ENCODE measurements around the gene POU4F1. TPM values are rescaled to one million over a fixed set of nuclear protein-coding genes. Genes with fewer than 3 reads are reported as not detected.

The POU4F1 gene
- total RNA-seq, 1 donor from 2014 or later: 1.6 TPM

DNA sequence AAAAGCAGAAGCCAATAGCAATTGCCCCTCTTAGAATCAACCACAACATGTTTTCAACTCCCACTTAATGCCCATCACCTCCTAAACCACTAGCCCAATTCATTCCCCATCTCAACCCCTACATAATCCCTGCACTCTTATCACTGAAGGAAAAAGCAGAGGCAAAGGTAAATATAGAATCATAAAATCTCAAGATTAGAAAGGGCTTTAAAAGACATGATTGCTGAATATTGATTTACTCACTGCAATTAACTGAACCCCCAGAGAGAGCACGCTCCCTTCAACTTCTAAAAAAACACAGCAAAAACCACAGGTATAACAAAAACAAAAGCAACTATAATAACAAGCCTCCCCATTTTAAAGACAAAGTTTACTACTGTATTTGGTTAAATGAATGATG is 15.1 kb upstream of the POU4F1 start:
- TF ChIP-seq, protein P1, sequence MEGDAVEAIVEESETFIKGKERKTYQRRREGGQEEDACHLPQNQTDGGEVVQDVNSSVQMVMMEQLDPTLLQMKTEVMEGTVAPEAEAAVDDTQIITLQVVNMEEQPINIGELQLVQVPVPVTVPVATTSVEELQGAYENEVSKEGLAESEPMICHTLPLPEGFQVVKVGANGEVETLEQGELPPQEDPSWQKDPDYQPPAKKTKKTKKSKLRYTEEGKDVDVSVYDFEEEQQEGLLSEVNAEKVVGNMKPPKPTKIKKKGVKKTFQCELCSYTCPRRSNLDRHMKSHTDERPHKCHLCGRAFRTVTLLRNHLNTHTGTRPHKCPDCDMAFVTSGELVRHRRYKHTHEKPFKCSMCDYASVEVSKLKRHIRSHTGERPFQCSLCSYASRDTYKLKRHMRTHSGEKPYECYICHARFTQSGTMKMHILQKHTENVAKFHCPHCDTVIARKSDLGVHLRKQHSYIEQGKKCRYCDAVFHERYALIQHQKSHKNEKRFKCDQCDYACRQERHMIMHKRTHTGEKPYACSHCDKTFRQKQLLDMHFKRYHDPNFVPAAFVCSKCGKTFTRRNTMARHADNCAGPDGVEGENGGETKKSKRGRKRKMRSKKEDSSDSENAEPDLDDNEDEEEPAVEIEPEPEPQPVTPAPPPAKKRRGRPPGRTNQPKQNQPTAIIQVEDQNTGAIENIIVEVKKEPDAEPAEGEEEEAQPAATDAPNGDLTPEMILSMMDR (IDR thresholded peaks at IDR 0.05): no peak
- TF ChIP-seq EZH2 (IDR thresholded peaks at IDR 0.05) (no peak), EZH2phosphoT487 (IDR thresholded peaks at IDR 0.05) (no peak)
- Histone ChIP-seq H3K9ac (no peak overlapping the region), H3F3A (ENCODE audit: low read depth) (no peaks in the 10 kb centered on the region), H3K4me1 (no peaks in the 10 kb centered on the region), H3K36me3 (peaks cover 4% of the 10 kb centered on the region), H3K4me3 (no peak overlapping the region), H3K27me3 (peaks cover 2% of the 10 kb centered on the region), H3K4me2 (no peak overlapping the region), H4K20me1 (ENCODE audit: low read depth) (peaks cover 3% of the 10 kb centered on the region), H3K27ac (no peak overlapping the region), H3K79me2 (ENCODE audit: low read depth) (no peaks in the 10 kb centered on the region), H3K9me3 (ENCODE audit: low read depth) (no peaks in the 10 kb centered on the region), H2AFZ (replicated peaks) (no peak overlapping the region)
- no peak overlapping the region for H3K4me3 Mint-ChIP-seq
- no peaks in the 10 kb centered on the region for H3K4me1 Mint-ChIP-seq
- DNase-seq (ENCODE audit: low spot score): no peak
- peaks cover 3% of the 10 kb centered on the region for H3K27me3 Mint-ChIP-seq (ENCODE audit: insufficient read depth, low read depth)
- no peak overlapping the region for H3K27ac Mint-ChIP-seq
- peaks cover 28% of the 10 kb centered on the region for H3K36me3 Mint-ChIP-seq
- H3K9me3 Mint-ChIP-seq: no peaks in the 10 kb centered on the region

DNA sequence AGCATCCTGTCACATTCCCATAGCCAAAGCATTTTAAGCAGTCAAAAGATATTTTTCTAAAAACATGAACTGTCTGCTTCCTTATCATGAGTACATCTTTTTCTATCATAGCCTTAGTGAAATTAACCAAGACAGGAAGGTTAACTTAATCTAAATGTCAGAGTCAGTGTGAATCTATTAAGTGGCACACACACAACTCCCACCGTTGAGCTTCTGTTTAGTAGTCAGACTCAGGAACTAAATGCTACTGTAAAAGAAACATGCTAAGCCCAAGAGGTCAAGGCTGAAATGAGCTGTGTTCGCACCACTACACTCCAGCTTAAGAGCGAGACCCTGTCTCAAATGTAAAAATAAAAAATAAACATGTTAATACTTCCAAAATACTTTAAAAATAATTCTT is 7.7 kb upstream of the POU4F1 start:
- no peaks in the 10 kb centered on the region for H3F3A ChIP-seq (ENCODE audit: low read depth)
- TF ChIP-seq EZH2phosphoT487 (IDR thresholded peaks at IDR 0.05): no peak
- TF ChIP-seq, protein P1 (IDR thresholded peaks at IDR 0.05): no peak
- TF ChIP-seq EZH2 (IDR thresholded peaks at IDR 0.05): no peak
- H3K36me3 Mint-ChIP-seq: peaks cover 13% of the 10 kb centered on the region
- no peak overlapping the region for H3K27ac Mint-ChIP-seq
- H3K4me1 Mint-ChIP-seq: peaks cover 24% of the 10 kb centered on the region
- H3K4me2 ChIP-seq: no peak overlapping the region
- H3K36me3 ChIP-seq: no peaks in the 10 kb centered on the region
- H3K9me3 Mint-ChIP-seq: peaks cover 2% of the 10 kb centered on the region
- H3K27me3 Mint-ChIP-seq (ENCODE audit: insufficient read depth, low read depth): peaks cover 61% of the 10 kb centered on the region
- H3K9ac ChIP-seq: no peak overlapping the region
- DNase-seq (ENCODE audit: low spot score): no peak
- H3K4me3 Mint-ChIP-seq: no peak overlapping the region
- peaks cover 18% of the 10 kb centered on the region for H3K4me1 ChIP-seq
- no peak overlapping the region for H3K4me3 ChIP-seq
- H3K79me2 ChIP-seq (ENCODE audit: low read depth): no peaks in the 10 kb centered on the region
- H2AFZ ChIP-seq (replicated peaks): no peak overlapping the region
- no peaks in the 10 kb centered on the region for H3K9me3 ChIP-seq (ENCODE audit: low read depth)
- H3K27me3 ChIP-seq: peaks cover 76% of the 10 kb centered on the region
- no peak overlapping the region for H3K27ac ChIP-seq
- H4K20me1 ChIP-seq (ENCODE audit: low read depth): peaks cover 52% of the 10 kb centered on the region

DNA sequence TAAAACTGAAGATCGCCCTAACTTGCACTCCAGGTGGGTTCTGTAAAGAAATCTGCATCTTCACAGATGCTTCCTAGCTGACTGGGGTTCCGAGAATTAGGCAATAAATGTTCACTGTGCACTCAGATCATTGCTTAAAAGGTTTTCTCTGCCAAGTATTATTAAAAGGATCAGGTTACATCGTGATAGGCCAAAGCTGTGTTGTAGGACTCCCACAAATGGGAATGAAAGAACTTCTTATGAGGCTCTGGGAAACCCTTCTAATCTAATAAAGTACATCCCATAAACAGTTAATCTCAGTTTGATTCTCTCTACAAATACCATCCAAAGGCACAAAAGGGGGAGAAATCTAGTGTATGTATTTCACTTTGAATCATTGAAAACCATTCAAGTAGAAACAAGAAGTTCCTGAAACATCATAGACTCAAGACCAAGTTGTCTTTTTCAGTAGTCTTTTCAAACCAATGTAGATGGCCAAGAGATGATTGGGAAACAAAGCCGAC is 7.1 kb upstream of the POU4F1 start:
- Histone ChIP-seq H3K4me3 (no peak overlapping the region), H3K9ac (no peak overlapping the region), H3K27me3 (peaks cover 82% of the 10 kb centered on the region), H3K4me1 (peaks cover 18% of the 10 kb centered on the region), H3F3A (ENCODE audit: low read depth) (no peaks in the 10 kb centered on the region), H3K79me2 (ENCODE audit: low read depth) (no peaks in the 10 kb centered on the region), H2AFZ (replicated peaks) (no peak overlapping the region), H3K27ac (no peak overlapping the region), H3K36me3 (no peaks in the 10 kb centered on the region), H4K20me1 (ENCODE audit: low read depth) (peaks cover 58% of the 10 kb centered on the region), H3K9me3 (ENCODE audit: low read depth) (no peaks in the 10 kb centered on the region), H3K4me2 (no peak overlapping the region)
- Mint-ChIP-seq H3K9me3 (peaks cover 2% of the 10 kb centered on the region), H3K36me3 (peaks cover 9% of the 10 kb centered on the region), H3K27me3 (ENCODE audit: insufficient read depth, low read depth) (peaks cover 67% of the 10 kb centered on the region), H3K27ac (no peak overlapping the region), H3K4me1 (peaks cover 24% of the 10 kb centered on the region), H3K4me3 (no peak overlapping the region)
- TF ChIP-seq, protein P1 (IDR thresholded peaks at IDR 0.05): no peak
- TF ChIP-seq EZH2 (IDR thresholded peaks at IDR 0.05): no peak
- no peak for TF ChIP-seq EZH2phosphoT487 (IDR thresholded peaks at IDR 0.05)
- no peak for DNase-seq (ENCODE audit: low spot score)
